Body of pancreas (tissue), 4 donors: ENCODE results near the gene ABL1. TPM values are rescaled to one million over a fixed set of nuclear protein-coding genes. Genes with fewer than 3 reads are reported as not detected.

Experiments
- ATAC-seq: fragments of 150-250 bp; one replicate; pipeline ENCODE4 v1.9.1; 2016
- DNase-seq, 4 donors: peaks; one replicate each; pipeline ENCODE4 v3.0.0-alpha.2; 2019
- H3K27ac ChIP-seq, 4 donors: fragments of 200-600 bp; sonication (generic); 1 replicate in 3 of 4; 2 replicates in 1 of 4; pipeline versions ENCODE4 v1.5.1 to v1.6.1; 2016 to 2019; ENCODE audit warnings: mild to moderate bottlenecking in 1 of 4, mixed read lengths in 1 of 4, moderate library complexity in 1 of 4
- H3K27me3 ChIP-seq, 2 donors: fragments of 200-600 bp; sonication (generic); one replicate each; pipeline ENCODE4 v1.6.0; 2016; ENCODE audit warnings: mild to moderate bottlenecking in 1 of 2
- H3K36me3 ChIP-seq, 2 donors: fragments of 200-600 bp; sonication (generic); replicated peaks in 1 of 2; 2 replicates each; pipeline ENCODE4 v1.5.1; 2016; ENCODE audit warnings: low read depth in 2 of 2; ENCODE audit not compliant: insufficient read depth in 1 of 2
- H3K4me1 ChIP-seq: fragments of 200-600 bp; sonication (generic); one replicate; pipeline ENCODE4 v1.6.0; 2016
- H3K4me3 ChIP-seq, 2 donors: fragments of 200-600 bp; sonication (generic); 1 replicate in 1 of 2; 2 replicates in 1 of 2; pipeline ENCODE4 v1.5.1; 2016 to 2019
- H3K9me3 ChIP-seq, 3 donors: fragments of 200-600 bp; sonication (generic); 1 replicate in 2 of 3; 2 replicates in 1 of 3; pipeline ENCODE4 v1.5.1; 2016
- POLR2A ChIP-seq, 3 donors: fragments of 450-650 bp; IDR thresholded peaks; one replicate each; pipeline ENCODE4 v1.6.1; 2016; ENCODE audit warnings: antibody characterized with exemption in 3 of 3, mild to moderate bottlenecking in 2 of 3
- WGBS, 2 donors: methylation state at CpG; one replicate each; pipeline ENCODE4 v1.1.5; 2017; 5-methylcytosine and 5-hydroxymethylcytosine counted together
- intact Hi-C: fragments of 100-400 bp; cut with DNase I; formaldehyde crosslinking; loops from one replicate; pipeline ENCODE4 v1.15.1; 2023
- total RNA-seq, 2 donors: library from RNA; depleted of rRNA; stranded (reverse); fragments of >200 nt; gene quantifications; one replicate each; pipeline ENCODE4 v1.1.0, GENCODE V29; 2016
- TF ChIP-seq, protein P1 (sequence below), 7 experiments: fragments of 450-650 bp in 4 of 7; fragments of 200-600 bp in 3 of 7; sonication (generic) in 3 of 7; IDR thresholded peaks; one replicate each; pipeline ENCODE4 v1.5.1; 2016 to 2019; ENCODE audit warnings: antibody characterized with exemption in 7 of 7

Gene ABL1
- total RNA-seq, 2 donors from 2014 or later: 23.3 to 29.0 TPM

DNA sequence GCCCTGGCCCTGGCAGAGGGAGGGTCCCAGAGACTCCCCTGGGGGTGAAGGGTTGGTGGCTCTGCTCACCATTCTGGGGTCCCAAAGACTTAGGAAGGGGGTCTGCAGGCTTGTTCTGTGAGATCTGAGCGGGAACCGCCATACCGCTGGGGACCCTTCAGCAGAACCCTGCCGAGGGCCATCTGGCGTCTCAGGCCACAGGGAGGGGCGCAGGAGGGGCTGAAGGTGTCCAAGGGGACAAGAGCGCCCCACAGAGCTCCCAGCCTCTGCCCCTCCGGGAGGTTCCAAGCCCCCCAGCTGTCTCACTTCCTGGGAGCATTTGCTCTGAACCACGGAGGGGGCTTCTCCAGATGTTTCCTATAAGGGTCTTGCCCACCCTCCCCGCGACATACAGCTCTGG lies 99.2 kb downstream of the ABL1 start:
- peaks cover 0 to 29% of the 10 kb centered on the region in 2 donors for H3K27me3 ChIP-seq
- no peaks in the 10 kb centered on the region for H3K36me3 ChIP-seq
- H3K4me1 ChIP-seq: peaks cover 12% of the 10 kb centered on the region
- no peak overlapping the region for H3K27ac ChIP-seq
- no peak for TF ChIP-seq POLR2A (IDR thresholded peaks at IDR 0.05)
- TF ChIP-seq, protein P1, sequence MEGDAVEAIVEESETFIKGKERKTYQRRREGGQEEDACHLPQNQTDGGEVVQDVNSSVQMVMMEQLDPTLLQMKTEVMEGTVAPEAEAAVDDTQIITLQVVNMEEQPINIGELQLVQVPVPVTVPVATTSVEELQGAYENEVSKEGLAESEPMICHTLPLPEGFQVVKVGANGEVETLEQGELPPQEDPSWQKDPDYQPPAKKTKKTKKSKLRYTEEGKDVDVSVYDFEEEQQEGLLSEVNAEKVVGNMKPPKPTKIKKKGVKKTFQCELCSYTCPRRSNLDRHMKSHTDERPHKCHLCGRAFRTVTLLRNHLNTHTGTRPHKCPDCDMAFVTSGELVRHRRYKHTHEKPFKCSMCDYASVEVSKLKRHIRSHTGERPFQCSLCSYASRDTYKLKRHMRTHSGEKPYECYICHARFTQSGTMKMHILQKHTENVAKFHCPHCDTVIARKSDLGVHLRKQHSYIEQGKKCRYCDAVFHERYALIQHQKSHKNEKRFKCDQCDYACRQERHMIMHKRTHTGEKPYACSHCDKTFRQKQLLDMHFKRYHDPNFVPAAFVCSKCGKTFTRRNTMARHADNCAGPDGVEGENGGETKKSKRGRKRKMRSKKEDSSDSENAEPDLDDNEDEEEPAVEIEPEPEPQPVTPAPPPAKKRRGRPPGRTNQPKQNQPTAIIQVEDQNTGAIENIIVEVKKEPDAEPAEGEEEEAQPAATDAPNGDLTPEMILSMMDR (IDR thresholded peaks at IDR 0.05): no peak
- intact Hi-C loops: loop anchor here (10.0 kb wide), 1 partner anchor 169 kb away; no protein-coding TSS in a partner anchor
- H3K4me3 ChIP-seq: no peak overlapping the region
- ATAC-seq (no peak), DNase-seq (no peak)
- H3K9me3 ChIP-seq: no peaks in the 10 kb centered on the region
- 72 to 75% methylated on average over 3 to 11 of the region's 11 CpGs for WGBS, 2 donors

GRCh38 chr9:130934702-130935647 lies 99.9 kb downstream of the ABL1 start:
- intact Hi-C loops: loop anchor here (10.0 kb wide), 1 partner anchor 170 kb away; no protein-coding TSS in a partner anchor
- Histone ChIP-seq H3K4me1 (peaks cover 18% of the 10 kb centered on the region), H3K27me3 (peaks cover 0 to 34% of the 10 kb centered on the region in 2 donors), H3K4me3 (no peak overlapping the region), H3K36me3 (no peaks in the 10 kb centered on the region), H3K9me3 (no peaks in the 10 kb centered on the region), H3K27ac (no peak overlapping the region)
- TF ChIP-seq POLR2A (IDR thresholded peaks at IDR 0.05): no peak
- TF ChIP-seq, protein P1 (IDR thresholded peaks at IDR 0.05): no peak
- no peak for DNase-seq
- ATAC-seq: no peak
- 31% methylated on average over 13 to 16 of the region's 16 CpGs for WGBS, 2 donors

GRCh38 chr9:130935648-130936271 lies 100.7 kb downstream of the ABL1 start:
- H3K9me3 ChIP-seq: no peaks in the 10 kb centered on the region
- H3K4me1 ChIP-seq: peaks cover 26% of the 10 kb centered on the region
- ATAC-seq (no peak), DNase-seq (no peak)
- H3K36me3 ChIP-seq: no peaks in the 10 kb centered on the region
- WGBS, 2 donors: 81 to 82% methylated on average over 13 of the region's 13 CpGs
- no peak overlapping the region for H3K27ac ChIP-seq
- TF ChIP-seq, protein P1 (IDR thresholded peaks at IDR 0.05): no peak
- no peak for TF ChIP-seq POLR2A (IDR thresholded peaks at IDR 0.05)
- intact Hi-C loops: loop anchor here (10.0 kb wide), 1 partner anchor 171 kb away; no protein-coding TSS in a partner anchor
- peaks cover 0 to 42% of the 10 kb centered on the region in 2 donors for H3K27me3 ChIP-seq
- H3K4me3 ChIP-seq: no peak overlapping the region

DNA sequence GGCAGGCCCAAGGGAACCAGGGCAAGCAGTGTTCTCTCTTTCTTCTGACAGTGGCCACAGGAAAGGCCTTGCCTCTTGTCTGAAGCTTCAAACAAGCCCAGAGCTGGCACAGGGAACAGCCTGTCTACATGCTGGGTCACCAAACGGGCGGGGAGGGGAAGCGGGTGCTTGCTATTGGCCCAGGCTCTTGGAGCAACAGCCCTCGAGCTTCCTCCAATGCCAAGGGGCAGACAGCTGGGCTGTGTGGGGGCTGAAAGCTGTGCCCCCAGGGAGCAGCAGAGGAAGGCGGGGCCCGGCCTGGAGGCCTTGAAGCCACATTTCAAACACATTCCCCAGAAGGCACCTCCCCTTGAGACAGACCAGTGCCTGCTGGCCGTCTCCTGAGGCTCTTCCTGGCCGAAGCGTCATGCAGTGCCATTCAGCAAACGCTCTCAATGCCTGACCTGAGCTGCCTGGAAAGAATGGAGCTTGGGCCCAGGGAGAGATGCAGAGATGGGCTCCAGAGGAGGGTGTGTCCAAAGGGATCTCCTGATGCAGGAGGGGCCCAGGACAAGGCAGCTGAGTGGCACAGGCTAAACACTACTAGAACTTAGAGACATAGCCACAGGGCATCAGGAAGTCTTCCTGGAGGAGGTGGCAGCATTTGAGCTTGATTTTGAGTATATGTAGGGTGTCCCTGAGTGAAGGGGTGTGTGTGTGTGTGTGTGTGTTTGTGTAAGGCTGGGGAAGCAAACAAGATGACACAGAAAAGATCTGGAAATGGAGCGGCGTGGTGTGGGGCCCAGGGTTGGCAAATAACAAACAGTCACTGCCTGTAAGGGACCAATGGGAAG lies 101.4 kb downstream of the ABL1 start:
- Histone ChIP-seq H3K4me1 (peaks cover 29% of the 10 kb centered on the region), H3K27me3 (peaks cover 0 to 45% of the 10 kb centered on the region in 2 donors), H3K9me3 (no peaks in the 10 kb centered on the region), H3K4me3 (no peak overlapping the region), H3K36me3 (no peaks in the 10 kb centered on the region), H3K27ac (no peak overlapping the region)
- 62 to 76% methylated on average over 7 to 12 of the region's 12 CpGs for WGBS, 2 donors
- intact Hi-C loops: loop anchor here (10.0 kb wide), 1 partner anchor 172 kb away; no protein-coding TSS in a partner anchor
- TF ChIP-seq, protein P1 (IDR thresholded peaks at IDR 0.05): no peak
- TF ChIP-seq POLR2A (IDR thresholded peaks at IDR 0.05): no peak
- DNase-seq (no peak), ATAC-seq (no peak)

Other genes with a start within 250 kb of the ABL1 start
- not detected for gene PRDM12, start 170.7 kb upstream of the ABL1 start, total RNA-seq
- gene EXOSC2, start 141.5 kb upstream of the ABL1 start, total RNA-seq: 10 to 100 TPM; 12.2 to 17.1 TPM
- not detected for gene QRFP, start 61.6 kb downstream of the ABL1 start, total RNA-seq
- under 1 TPM in 1 of 2 donors, not detected in 1; 0.78 TPM for gene FIBCD1, start 104.0 kb downstream of the ABL1 start, total RNA-seq
- 10 to 100 TPM in 1 of 2 donors, 1 to 10 TPM in 1; 3.9 to 16.8 TPM for gene LAMC3, start 173.9 kb downstream of the ABL1 start, total RNA-seq